ENCODE data around the gene SOWAHB.
"Not testable (repeated sequence)": the region's sequence is repeated elsewhere in the genome, so short reads cannot be mapped to it uniquely, and the experiment has no call there.

Gene SOWAHB

DNA sequence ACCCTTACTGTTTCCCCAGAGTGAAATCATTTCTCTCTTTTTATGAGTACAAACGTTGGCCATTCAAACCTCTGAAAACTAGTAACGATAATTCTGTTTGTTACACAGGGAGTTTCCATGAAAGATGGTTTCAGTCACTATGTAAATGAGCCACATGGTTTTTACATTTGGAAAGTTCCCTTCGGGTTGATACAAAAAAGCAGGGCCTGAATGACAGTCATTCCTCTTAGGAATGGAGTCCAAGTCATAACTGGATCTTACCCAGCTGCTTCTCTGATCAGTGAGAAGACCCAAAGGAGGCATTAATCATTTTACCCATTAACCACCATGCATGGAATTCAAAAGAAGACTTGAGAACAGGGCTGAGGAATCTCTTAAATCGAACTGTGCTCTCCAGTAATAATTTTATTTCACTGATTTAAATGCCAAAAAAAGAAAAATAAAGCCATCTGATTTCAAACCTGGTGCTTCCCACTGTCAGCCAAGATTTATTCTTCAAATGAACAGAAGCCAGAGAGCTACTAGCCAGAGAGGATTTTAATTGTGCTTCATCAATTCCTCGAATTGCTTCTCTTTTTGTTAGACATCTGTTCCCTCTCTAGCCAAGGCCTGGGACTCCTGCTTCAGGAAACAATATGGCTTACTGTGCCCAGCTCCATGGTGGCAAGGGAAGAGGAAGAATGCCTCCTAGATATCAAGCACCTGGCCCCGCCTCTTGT, 3.2 kb downstream of the SOWAHB start:
- FAIRE-seq, result no peak

DNA sequence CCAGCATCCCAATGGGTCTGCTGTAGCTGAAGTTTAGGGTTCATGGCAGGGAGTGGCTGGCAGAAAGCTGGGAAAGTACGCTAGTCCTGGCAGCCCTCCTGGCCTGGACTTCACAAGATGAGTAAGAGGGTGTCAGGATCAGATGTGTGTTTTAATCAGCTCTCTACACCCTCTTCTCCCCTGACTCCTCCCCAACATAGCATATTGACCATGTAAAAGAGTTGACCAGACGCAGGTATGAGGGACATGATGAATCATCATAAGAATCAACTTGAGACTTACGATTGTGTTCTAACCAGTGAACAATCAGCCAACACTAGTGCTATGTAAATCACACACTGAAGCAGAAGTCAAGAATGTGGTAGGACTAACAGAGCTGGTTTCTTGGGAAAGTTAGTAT, 5.3 kb downstream of the SOWAHB start:
- FAIRE-seq, result no peak

DNA sequence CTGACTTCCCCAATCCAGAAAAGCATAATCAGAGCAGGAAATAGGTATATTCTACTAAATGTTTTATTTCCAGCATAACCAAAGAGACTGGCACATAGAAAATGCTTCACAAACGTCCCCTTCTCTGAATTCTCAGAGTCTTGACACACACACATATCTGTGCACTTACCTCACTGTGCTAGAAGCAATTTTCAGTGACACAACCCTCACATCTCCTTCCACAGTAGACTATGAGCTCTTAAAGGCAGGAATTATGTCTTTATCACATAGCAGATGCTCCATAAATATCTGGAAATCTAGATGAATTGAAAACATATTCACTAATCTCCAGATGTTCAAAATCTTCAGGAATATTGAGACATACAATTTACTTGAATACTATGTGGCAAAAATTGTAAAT, 5.9 kb downstream of the SOWAHB start:
- FAIRE-seq, result no peak

DNA sequence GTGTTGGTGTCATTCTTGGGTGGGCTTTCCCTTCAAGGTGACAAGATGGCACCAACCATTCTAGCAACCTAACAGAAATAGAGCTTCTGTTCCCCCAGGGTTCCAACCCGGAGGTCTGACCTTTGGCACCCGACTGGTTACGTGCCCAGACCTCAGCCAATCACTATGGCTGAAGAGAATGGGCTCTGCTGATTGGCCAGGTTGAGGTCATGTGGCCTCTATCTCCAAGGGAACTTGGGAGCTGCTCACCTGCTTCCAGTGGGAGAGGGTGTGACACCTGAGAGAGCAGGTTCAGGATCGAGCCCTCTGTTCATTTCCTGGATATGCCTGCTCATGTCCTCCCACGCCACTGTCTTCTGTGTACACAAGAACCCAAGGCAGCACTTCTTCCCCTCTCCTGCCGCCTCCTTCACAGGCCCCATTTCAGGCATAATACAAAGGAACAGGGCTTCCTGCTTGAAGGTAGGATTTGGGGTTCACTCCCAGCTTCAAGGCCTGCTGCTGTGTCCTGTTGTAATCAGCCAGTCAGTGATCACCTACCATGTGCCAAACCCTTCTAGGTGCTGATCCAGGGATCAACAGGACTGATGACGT, 11.0 kb downstream of the SOWAHB start:
- FAIRE-seq, result no peak

DNA sequence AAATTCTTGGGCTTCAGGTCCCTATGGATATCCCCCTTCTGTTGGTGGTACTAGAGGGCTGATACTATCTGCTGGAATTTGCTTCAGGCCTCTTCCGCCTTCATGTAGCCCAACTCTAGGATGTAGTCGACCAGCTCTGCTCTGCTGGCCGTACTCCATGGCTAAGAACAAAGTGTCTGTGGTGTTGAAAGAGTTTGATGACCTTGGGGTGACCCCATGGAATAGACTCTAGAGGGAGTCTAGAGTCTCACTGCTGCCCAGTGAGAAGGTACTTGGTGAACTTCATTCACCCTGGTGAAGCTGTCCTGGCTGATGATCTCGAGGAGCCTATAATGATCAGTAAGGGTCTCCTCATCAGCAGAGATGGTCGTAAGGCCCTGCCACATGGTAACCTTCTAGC, 11.7 kb downstream of the SOWAHB start:
- FAIRE-seq, result no peak

DNA sequence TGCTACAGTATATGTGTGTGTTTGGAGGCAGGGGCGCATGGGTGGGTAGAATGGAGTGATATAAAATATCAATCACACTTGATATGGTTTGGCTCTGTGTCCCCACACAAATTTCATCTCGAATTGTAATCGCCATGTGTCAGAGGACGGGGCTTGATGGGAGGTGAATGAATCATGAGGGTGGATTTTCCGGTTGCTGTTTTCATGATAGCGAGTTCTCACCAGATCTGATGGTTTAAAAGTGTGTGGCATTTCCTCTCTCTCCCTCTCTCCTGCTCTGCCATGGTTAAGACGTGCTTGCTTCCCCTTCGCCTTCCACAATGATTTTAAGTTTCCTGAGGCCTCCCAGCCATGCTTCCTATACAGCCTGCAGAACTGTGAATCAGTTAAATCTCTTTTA, 14.8 kb downstream of the SOWAHB start:
- FAIRE-seq, result no peak

DNA sequence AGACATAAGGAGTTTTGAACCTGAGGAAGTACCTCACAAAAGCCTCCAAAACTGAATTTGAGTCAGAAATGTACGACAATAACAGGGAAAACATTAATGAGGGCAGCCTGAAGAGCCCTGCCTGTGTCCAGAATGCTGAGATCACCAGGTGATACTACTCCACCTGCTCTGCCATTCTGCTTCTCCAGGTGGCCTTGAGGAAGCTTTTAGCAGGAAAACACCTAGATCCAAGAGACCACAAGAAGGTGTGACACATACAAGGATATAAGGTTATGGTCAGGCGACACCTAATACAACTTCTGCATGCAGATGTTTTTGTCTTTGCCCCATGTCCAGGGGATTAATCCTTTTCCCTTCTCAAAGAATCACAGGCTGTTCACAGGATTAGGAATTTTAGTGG, 15.3 kb downstream of the SOWAHB start:
- no peak for FAIRE-seq

DNA sequence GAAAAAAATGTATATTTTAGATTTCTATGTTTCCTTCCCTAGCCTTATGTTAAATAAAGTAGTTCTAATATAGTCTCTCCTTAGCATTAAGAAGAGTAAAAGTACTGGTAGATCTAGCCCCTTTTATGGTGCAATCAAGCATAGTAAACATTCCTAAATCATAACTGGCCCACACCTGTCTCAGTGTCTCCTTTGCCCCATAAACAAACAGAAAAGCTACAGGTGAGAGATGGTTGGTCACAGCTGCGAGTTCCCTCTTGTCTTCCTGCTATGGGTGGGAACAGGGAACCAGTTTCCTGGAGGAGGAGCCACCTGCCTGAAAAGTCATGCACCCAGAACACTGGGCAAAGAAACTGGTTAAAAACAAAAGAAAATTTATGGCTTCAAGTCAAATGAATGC, 16.6 kb downstream of the SOWAHB start:
- no peak for FAIRE-seq

DNA sequence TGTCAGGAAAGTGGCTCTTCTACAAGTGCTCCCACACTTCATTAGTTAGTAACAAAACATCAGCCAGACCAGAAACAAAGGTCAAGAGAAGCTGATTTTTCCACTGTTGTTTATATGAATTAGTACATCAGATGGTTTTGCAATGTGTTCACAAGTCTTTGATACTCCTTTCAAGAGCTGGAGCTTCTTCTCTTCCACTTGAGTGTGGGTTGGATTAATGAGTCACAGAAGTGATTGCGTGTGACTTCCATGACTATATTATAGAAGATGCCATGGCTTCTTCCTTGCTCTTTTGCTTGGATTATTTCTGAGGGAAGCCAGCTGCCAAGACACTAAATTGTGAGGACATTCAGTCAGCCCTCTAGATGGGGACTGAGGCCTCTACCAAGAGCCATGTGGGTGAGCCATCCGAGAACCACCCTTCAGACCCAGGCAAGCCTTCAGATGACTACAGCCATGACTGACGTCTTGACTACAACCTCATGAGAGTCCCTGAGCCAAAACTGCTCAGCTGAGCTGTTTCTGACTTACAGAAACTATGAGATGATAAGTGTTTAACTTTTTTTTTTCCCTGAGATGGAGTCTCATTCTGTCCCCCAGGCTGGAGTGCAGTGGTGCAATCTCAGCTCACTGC, 18.1 kb downstream of the SOWAHB start:
- FAIRE-seq, result no peak

DNA sequence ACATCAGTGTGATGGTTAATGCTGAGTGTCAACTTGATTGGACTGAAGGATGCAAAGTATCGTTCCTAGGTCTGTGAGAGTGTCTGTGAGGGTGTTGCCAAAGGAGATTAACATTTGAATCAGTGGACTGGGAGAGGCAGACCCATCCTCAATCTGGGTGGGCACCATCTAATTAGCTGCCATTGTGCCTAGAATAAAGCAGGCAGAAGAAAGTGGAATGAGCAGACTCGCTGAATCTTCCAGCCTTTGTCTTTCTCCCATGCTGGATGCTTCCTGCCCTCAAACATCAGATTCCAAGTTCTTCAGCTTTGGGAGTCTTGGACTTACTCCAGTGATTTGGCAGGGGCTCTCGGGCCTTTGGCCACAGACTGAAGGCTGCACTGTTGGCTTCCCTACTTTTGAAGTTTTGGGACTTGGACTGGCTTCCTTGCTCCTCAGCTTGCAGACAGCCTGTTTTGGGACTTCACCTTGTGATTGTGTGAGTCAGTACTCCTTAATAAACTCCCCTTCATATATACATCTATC, 19.2 kb downstream of the SOWAHB start:
- FAIRE-seq, result not testable (repeated sequence)

DNA sequence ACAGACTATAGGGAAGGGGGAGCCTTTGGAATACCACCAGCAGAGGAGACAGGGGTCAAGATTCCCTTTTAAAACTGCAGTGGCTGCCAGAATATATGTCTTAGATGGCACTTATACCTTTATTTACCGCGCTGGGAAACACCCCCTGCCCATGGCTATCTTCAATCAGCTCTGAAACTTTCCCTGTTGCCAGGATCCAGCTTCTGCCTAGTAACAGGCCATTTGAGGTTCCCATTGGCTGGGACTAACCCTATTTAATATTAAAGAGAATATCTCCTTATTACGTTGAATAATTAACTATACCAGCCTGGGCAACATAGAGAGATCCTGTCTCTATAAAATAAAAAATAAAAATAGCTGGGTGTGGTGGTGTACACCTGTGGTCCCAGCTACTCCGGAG, 23.8 kb downstream of the SOWAHB start:
- no peak for FAIRE-seq

DNA sequence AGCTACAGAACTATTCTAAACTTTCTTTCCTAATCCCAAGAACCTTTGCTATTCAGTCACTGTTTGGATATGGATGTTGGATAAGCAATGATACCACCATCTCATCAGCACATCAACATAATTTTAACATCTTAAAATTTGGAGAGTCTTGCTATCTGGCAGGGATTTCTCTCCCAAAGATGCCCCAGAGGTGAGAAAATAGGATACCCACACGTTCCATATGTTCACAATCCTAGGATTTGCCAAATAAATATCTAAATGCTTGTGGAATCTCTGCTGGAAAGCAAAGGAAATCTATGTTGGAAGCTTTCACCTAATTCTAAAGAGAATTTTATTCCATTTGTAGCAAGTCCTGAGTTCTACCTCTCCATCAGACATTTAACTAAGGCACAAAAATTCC, 24.4 kb downstream of the SOWAHB start:
- no peak for FAIRE-seq

DNA sequence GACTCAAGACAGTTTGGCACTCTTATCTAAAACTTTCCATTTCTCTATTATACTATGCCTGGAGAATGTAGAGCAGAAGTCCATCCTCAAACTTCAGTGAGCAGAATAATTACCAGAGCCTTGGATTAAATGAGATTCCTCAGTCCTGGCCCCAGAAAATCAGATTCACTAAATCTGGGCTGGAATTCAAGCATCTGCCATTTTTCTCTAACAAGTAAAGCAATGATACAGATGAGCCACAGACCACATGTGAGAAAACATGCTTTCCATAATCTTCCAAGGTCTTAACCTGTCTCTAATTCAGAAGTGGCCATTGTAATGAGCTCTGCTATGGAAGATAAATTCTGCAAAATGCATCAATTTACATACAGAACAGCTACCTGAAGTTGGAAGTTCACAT, 25.4 kb downstream of the SOWAHB start:
- no peak for FAIRE-seq

DNA sequence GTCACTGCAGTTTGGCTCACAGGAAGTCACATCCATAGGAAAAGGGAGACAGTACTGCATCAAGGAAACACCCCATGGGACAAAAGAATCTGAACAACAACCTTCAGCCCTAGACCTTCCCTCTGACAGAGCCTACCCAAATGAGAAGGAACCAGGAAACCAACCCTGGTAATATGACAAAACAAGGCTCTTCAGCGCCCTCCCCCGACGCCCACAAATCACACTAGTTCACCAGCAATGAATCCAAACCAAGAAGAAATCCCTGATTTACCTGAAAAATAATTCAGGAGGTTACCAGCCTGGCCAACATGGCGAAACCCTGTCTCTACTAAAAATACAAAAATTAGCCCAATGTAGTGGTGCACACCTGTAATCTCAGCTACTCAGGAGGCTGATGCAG, 29.2 kb downstream of the SOWAHB start:
- not testable (repeated sequence) for FAIRE-seq

DNA sequence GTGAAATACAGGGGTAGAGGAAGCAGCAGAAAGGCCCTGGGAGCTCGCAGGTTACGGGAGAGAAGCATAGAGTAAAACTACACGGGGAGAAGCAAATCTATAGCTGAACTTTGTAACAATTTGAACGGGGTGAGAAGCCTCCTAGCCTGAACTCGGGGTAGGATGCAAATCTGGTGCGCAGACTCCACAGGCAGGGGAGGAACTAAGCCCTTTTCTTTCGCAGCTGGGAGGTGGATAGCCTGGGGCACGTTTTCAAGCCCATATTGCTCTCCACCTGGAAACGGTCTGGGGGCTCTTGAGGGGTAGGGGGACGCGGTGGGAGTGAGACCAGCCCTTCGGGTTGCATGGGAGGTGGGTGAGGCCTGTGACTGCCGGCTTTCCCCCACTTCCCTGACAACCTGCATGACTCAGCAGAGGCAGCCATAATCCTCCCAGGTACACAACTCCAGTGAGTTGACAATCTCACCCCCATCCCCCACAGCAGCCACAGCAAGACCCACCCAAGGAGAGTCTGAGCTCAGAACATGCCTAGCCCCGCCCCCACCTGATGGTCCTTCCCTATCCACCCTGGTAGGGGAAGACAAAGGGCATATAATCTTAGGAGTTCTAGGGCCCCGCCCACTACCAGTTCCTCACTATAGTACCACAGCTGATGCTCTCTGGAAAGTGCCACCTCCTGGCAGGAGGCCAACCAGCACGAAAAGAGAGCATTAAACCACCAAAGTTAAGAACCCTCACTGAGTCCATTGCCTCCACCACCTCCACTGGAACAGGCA, 29.9 kb downstream of the SOWAHB start:
- no peak for FAIRE-seq

DNA sequence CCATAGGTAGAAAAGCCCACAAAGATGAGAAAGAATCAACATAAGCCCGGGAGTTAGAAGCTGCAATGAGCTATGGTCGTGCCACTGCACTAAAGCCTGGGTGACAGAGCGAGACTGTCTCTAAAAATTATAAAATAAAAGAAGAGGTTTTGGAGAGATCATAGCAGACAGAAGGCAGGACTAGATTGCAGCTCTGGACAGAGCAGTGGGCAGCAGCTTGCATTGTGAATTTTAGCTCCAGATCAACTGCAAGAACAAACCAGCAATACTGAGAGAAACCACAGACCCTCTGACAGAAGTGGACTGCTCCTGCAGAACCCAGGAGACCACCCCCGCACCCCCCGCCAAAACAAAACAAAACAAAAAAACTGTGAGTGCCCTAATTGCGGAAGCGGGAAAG, 30.6 kb downstream of the SOWAHB start:
- no peak for FAIRE-seq

DNA sequence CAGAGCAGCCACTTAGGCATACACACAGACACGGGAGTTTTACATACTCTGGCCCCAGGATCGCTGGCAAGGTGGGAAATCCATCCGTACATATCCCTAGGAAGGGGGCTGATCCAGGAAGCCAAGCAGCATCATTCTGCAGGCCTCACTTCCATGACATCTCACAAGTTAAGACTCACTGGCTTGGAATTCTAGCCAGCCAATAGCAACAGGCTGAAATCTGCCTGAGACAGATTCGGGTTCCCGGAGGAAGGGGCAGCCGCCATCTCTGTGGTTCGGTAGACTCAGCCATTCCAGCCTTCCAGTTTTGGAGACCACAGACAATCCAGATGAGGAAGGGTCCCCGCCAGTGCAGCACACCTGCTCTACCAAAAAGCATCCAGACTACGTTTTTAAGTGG, 31.3 kb downstream of the SOWAHB start:
- FAIRE-seq, result no peak

DNA sequence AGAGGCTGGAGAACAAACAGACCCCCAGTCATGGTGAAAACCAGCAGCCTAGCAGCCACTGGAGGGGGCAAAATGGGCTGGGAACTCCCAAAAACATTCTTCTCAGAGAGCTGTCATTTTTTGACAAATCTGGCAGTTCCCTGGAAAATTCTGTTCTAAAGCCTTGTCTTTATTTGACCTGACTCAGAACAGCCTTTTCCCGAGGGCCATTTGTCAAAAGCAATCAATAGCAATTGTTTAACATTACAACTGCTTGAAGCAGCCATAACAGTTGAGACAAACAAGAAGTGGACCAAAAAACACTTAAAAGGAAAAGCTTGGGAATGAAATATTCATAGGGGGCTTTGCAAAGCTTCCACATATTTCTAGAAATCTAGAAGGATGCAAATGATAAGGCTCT, 39.6 kb downstream of the SOWAHB start:
- FAIRE-seq, result no peak

DNA sequence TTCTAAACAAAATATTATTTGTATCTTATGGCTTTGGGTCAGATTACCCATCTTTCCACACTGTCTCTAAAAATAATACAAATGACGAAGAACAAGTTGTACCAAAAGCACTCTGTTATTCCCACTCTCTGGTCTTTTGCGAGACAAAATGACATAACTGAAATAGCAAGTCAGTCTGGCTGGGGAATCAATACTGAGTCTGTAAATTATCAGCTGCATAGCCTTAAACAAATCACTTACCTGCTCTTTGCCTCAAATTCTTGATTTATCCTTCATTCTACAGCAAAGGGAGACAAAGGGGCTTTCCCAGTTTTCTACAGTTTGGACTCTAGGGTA, 40.9 kb downstream of the SOWAHB start:
- FAIRE-seq, result no peak

DNA sequence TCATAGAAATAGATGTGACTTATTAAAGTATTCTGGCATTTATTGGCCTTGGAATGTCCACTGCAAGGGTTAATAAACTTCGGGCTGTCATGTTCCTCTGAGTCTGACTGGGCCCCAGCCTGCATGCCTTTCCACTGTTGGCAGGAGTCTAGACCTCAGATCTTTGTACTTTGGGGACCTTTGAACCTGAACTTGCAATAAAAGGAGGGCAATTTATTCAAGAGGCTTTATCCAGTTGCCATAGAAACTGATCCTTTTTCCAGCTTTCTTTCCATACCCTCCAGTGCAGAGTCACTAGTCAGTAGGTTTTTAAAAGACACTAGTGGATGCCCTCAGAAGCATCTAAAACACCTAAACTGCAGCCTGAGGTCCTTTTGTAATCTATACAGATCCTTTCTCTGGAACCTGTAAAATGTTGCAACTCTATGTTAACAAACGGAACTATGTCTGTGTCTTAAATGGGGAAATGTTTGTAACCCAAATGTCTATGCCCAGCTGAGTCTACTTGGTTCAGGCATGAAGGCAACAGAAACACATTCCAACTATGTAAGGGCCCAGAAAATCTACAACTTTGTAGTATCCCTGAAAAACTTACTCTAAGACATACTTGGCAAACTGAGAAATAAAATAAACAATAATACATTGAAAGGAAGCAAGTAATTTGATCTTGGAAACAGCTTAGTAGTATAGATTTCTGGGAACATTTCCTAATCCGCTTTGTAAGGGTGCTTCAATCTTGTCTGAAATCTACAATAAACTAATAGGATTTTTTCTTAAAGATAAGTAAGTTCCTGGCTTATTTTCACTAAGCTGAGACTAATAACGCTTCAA, 41.5 kb downstream of the SOWAHB start:
- no peak for FAIRE-seq

DNA sequence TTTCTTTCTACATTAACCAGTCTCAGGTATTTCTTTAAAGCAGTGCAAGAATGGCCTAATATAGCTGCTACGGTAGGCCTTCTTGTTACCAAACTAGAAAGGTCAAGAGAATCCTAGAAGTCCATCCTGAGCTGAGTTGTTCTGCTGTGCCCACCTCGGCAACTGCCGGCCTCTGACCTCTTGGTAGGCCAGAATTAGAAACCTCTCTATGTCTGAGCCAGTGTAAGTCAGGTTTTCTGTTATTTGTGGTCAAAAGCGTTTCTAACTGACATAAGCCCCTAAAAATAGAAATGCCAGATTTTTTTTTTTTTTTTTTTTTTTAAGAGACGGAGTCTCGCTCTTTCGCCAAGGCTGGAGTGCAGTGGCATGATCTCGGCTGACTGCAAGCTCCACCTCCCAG, 43.1 kb downstream of the SOWAHB start:
- FAIRE-seq, result no peak

DNA sequence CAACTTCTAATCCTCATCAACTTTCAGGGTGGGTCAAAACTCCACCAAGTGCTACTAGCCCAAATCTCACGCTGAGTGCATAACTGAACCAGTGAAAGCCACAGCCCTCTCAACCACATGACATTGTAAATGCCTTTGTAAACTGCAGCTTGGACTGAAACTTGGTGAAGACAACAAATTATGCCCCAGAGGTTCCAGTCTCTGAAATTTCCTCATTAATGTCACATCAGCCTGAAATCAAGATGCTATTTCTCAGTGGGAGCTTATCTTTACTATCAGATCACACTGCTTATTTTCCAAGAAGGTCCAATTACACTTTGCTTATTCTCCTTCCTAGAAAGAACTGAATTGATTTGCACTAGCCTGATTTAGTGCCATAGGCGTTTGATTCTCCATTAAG, 46.6 kb downstream of the SOWAHB start:
- no peak for FAIRE-seq

DNA sequence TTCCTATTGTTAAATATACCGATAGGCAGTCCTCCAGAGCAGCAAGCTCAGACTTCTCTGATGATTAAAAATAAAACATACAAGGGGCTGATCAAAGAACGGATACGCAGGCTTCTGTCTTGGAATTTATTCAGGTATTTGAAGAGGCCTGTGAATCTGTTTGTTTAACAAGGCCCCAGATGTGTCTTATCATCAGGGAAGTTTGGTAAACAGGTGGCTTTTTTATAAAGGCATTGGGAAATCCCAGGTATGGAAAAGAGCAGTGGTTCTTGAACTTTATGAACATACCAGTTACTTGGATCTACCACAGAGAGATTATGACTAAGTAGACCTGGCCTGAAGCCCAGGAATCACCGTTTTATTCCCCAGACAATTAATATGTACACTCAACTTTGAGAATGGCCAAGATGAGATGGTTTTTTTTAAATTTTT, 47.9 kb downstream of the SOWAHB start:
- FAIRE-seq, result peak; percentile 27

All from islet of Langerhans (tissue), 1 donor.